ENCODE results near the gene IFT122.

IFT122 gene

GRCh38 chr3:129449279-129450115, 9.5 kb downstream of the IFT122 start:
- TF ChIP-seq REST (IDR thresholded peaks at IDR 0.05; ENCODE audit: low read depth) (no peak), TEAD4 (IDR thresholded peaks at IDR 0.05) (no peak), MAX (IDR thresholded peaks at IDR 0.05) (no peak), TAF1 (IDR thresholded peaks at IDR 0.05; ENCODE audit: low read depth) (no peak)

GRCh38 chr3:129453732-129454131, 13.7 kb downstream of the IFT122 start:
- TF ChIP-seq EP300 (IDR thresholded peaks at IDR 0.05; ENCODE audit: borderline replicate concordance) = no peak

- no peak for TF ChIP-seq CEBPB (IDR thresholded peaks at IDR 0.05)
- no peak for TF ChIP-seq YY1 (IDR thresholded peaks at IDR 0.05; ENCODE audit: low read depth)
- no peak for TF ChIP-seq TAF1 (IDR thresholded peaks at IDR 0.05; ENCODE audit: low read depth)
- TF ChIP-seq REST (IDR thresholded peaks at IDR 0.05; ENCODE audit: low read depth) = no peak
- TF ChIP-seq NFIC (IDR thresholded peaks at IDR 0.05) = no peak
- TF ChIP-seq MAX (IDR thresholded peaks at IDR 0.05) = no peak
- TF ChIP-seq RAD21 (IDR thresholded peaks at IDR 0.05; ENCODE audit: low read depth) = no peak
These were observed 20.1 kb downstream of the IFT122 start for GRCh38 chr3:129460155-129460554.

GRCh38 chr3:129460572-129460971, 20.5 kb downstream of the IFT122 start:
- TF ChIP-seq TEAD4 (IDR thresholded peaks at IDR 0.05) (no peak), REST (IDR thresholded peaks at IDR 0.05; ENCODE audit: low read depth) (no peak), TAF1 (IDR thresholded peaks at IDR 0.05; ENCODE audit: low read depth) (no peak), TCF12 (IDR thresholded peaks at IDR 0.05; ENCODE audit: low read depth) (no peak), NFIC (IDR thresholded peaks at IDR 0.05) (no peak), USF1 (IDR thresholded peaks at IDR 0.05) (no peak), ZBTB7A (IDR thresholded peaks at IDR 0.05; ENCODE audit: low read depth) (no peak), EP300 (IDR thresholded peaks at IDR 0.05; ENCODE audit: borderline replicate concordance) (no peak), RAD21 (IDR thresholded peaks at IDR 0.05; ENCODE audit: low read depth) (no peak), FOXM1 (IDR thresholded peaks at IDR 0.05; ENCODE audit: borderline replicate concordance, low read depth) (no peak), YY1 (IDR thresholded peaks at IDR 0.05; ENCODE audit: low read depth) (no peak), CEBPB (IDR thresholded peaks at IDR 0.05) (no peak), MAX (IDR thresholded peaks at IDR 0.05) (no peak), CREB1 (IDR thresholded peaks at IDR 0.05; ENCODE audit: low read depth) (no peak), EGR1 (IDR thresholded peaks at IDR 0.05) (no peak)

- no peak for TF ChIP-seq ZBTB7A (IDR thresholded peaks at IDR 0.05; ENCODE audit: low read depth)
- no peak for TF ChIP-seq MAX (IDR thresholded peaks at IDR 0.05)
- TF ChIP-seq EP300 (IDR thresholded peaks at IDR 0.05; ENCODE audit: borderline replicate concordance) = no peak
These were observed 21.0 kb downstream of the IFT122 start for GRCh38 chr3:129461022-129461421.

Measured in Ishikawa (cell line).